OCI-LY7 (cell line): ENCODE measurements around the gene OR5AP2. TPM values are rescaled to one million over a fixed set of nuclear protein-coding genes. Genes with fewer than 3 reads are reported as not detected.
"Not testable (repeated sequence)": the region's sequence is repeated elsewhere in the genome, so short reads cannot be mapped to it uniquely, and the experiment has no call there.

Experiments
- BruUV-seq: library from RNA; stranded (reverse); fragments of 400-500 nt; replicated peaks from 2 replicates; lab custom pipeline; 2021; lab: Mats Ljungman, UMichigan
- CTCF ChIA-PET: fragments of 300-600 bp; sonication (Branson Sonifier 250); formaldehyde crosslinking; loops from one replicate; lab custom pipeline; 2022; ENCODE audit warnings: antibody characterized with exemption; ENCODE audit not compliant: unreplicated experiment; lab: Charles Lee
- POLR2A ChIA-PET: fragments of 300-600 bp; sonication (Branson Sonifier 250); formaldehyde crosslinking; loops from one replicate; lab custom pipeline; 2022; ENCODE audit warnings: antibody characterized with exemption; lab: Charles Lee
- DNase-seq: peaks from one replicate; pipeline ENCODE4 v3.0.0-alpha.2; 2015; ENCODE audit warnings: low spot score
- H2AFZ ChIP-seq: fragments of 200-600 bp; sonication (generic), shearing (Covaris generic); 2 replicates; pipeline ENCODE4 v1.6.1; 2014; ENCODE audit warnings: mild to moderate bottlenecking, antibody characterized with exemption, low read length, moderate library complexity
- H3K27ac ChIP-seq: fragments of 200-600 bp; sonication (generic); 2 replicates; pipeline ENCODE4 v1.5.1; 2014; ENCODE audit warnings: mixed run types, low read depth, mild to moderate bottlenecking, moderate library complexity, low read length, inconsistent platforms; ENCODE audit not compliant: poor library complexity, severe bottlenecking
- H3K36me3 ChIP-seq: fragments of 200-600 bp; sonication (generic); 2 replicates; pipeline ENCODE4 v1.6.1; 2014; ENCODE audit warnings: mild to moderate bottlenecking, antibody characterized with exemption, low read length, moderate library complexity, mixed read lengths; ENCODE audit not compliant: insufficient read depth
- H3K4me1 ChIP-seq: fragments of 200-600 bp; sonication (generic); 2 replicates; pipeline ENCODE4 v1.5.1; 2014; ENCODE audit warnings: mild to moderate bottlenecking, low read length; ENCODE audit not compliant: insufficient read depth, poor library complexity, severe bottlenecking
- H3K4me2 ChIP-seq: fragments of 200-600 bp; sonication (generic); 2 replicates; pipeline ENCODE4 v1.6.1; 2014; ENCODE audit warnings: mild to moderate bottlenecking, low read length
- H3K4me3 ChIP-seq: fragments of 200-600 bp; sonication (generic); 2 replicates; pipeline ENCODE4 v1.5.1; 2014; ENCODE audit warnings: mild to moderate bottlenecking, low read depth, low read length; ENCODE audit not compliant: poor library complexity, severe bottlenecking
- H3K79me2 ChIP-seq: fragments of 200-600 bp; sonication (generic); 2 replicates; pipeline ENCODE4 v1.6.1; 2016; ENCODE audit warnings: low read depth, mild to moderate bottlenecking, low read length, moderate library complexity, mixed read lengths; ENCODE audit not compliant: insufficient read depth
- H3K9me2 ChIP-seq: fragments of 200-600 bp; sonication (generic); 2 replicates; pipeline ENCODE4 v1.6.1; 2016; ENCODE audit warnings: mild to moderate bottlenecking, low read length, mixed read lengths; ENCODE audit not compliant: insufficient read depth
- H3K9me3 ChIP-seq: fragments of 200-600 bp; sonication (generic); 2 replicates; pipeline ENCODE4 v1.6.1; 2014; ENCODE audit warnings: mild to moderate bottlenecking, mixed run types, low read length, mixed read lengths
- H4K20me1 ChIP-seq: fragments of 200-600 bp; sonication (generic); 2 replicates; pipeline ENCODE4 v1.6.1; 2014; ENCODE audit warnings: mild to moderate bottlenecking, antibody characterized with exemption, low read length, moderate library complexity, mixed read lengths; ENCODE audit not compliant: insufficient read depth
- EZH2phosphoT487 ChIP-seq: fragments of 200-600 bp; sonication (generic); IDR thresholded peaks from 2 replicates; pipeline ENCODE4 v1.6.1; 2018; ENCODE audit warnings: low read depth, borderline replicate concordance, mild to moderate bottlenecking, mixed run types, antibody characterized with exemption, low read length, moderate library complexity, mixed read lengths
- intact Hi-C: fragments of 100-400 bp; cut with micrococcal nuclease; formaldehyde crosslinking; loops from one replicate; pipeline ENCODE4 v1.10.0; 2022; ENCODE audit not compliant: unreplicated experiment
- total RNA-seq, 2 experiments: library from RNA; depleted of rRNA in 1 of 2; stranded (reverse); fragments of >200 nt in 1 of 2; shearing (Covaris generic) in 1 of 2; gene quantifications; 2 replicates each; pipeline ENCODE4 v1.2.3, GENCODE V29; 2014 to 2022
- TF ChIP-seq, protein P1 (sequence below): fragments of 200-600 bp; sonication (generic); conservative IDR thresholded peaks from 2 replicates; pipeline ENCODE4 v1.5.1; 2014; ENCODE audit warnings: mild to moderate bottlenecking, antibody characterized with exemption, low read length, moderate library complexity, mixed read lengths

The OR5AP2 gene
- total RNA-seq, 2 experiments from 2014 or later, result not detected

DNA sequence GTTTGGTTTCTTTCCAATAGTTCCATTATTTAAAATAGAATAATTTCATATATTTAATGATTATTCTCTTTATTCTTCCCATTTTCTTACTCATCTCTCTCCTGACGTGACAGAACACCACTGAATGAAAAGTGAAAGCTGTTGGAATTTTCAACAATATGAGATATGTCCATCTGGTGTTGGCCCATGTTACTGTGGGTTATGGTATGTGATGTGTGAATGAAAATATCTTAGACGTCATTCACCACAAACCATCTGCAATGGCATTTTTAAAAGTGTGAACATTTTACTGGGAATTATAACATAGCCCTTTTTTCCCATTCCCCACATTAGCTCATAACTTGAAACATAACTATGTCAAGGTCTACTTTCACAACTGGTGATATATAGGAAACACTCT is 16.3 kb downstream of the OR5AP2 start:
- H4K20me1 ChIP-seq, result no peaks in the 10 kb centered on the region
- intact Hi-C loops, result loop anchor here (10.0 kb wide), 1 partner anchor 159 kb away; no protein-coding TSS in a partner anchor
- no peaks in the 10 kb centered on the region for H3K36me3 ChIP-seq
- H3K27ac ChIP-seq, result no peak overlapping the region
- H3K4me1 ChIP-seq, result no peaks in the 10 kb centered on the region
- no peak for DNase-seq
- H2AFZ ChIP-seq, result no peak overlapping the region
- H3K4me2 ChIP-seq, result no peak overlapping the region
- no peaks in the 10 kb centered on the region for H3K79me2 ChIP-seq
- no peak overlapping the region for H3K4me3 ChIP-seq
- ChIA-PET POLR2A (no interaction called here), CTCF (no interaction called here)
- no peaks in the 10 kb centered on the region for H3K9me3 ChIP-seq
- TF ChIP-seq, protein P1, sequence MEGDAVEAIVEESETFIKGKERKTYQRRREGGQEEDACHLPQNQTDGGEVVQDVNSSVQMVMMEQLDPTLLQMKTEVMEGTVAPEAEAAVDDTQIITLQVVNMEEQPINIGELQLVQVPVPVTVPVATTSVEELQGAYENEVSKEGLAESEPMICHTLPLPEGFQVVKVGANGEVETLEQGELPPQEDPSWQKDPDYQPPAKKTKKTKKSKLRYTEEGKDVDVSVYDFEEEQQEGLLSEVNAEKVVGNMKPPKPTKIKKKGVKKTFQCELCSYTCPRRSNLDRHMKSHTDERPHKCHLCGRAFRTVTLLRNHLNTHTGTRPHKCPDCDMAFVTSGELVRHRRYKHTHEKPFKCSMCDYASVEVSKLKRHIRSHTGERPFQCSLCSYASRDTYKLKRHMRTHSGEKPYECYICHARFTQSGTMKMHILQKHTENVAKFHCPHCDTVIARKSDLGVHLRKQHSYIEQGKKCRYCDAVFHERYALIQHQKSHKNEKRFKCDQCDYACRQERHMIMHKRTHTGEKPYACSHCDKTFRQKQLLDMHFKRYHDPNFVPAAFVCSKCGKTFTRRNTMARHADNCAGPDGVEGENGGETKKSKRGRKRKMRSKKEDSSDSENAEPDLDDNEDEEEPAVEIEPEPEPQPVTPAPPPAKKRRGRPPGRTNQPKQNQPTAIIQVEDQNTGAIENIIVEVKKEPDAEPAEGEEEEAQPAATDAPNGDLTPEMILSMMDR, result no peak
- TF ChIP-seq EZH2phosphoT487, result no peak
- no TSS peak for BruUV-seq
- H3K9me2 ChIP-seq, result no peaks in the 10 kb centered on the region

DNA sequence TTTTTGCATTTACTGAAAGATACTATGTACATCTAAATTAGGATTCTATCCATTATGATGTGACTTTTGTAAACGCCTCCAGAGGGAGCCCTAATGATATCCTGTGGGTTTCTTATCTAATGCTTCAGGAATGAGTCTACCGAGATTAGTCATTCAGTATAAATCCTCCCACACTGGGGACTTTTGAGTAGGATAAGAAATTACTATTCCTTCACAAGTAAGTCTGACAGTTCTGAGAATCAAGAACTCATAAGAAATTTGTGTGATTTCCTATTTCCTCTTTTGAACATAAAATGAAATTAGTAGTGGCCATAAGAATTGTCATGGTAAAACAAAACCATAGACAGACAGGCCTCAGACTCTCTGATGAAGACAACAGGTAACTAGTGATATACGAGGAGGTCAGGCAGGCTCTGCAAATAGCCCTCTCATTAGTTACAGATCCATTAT is 17.6 kb downstream of the OR5AP2 start:
- POLR2A ChIA-PET, result no interaction called here
- CTCF ChIA-PET, result no interaction called here
- Histone ChIP-seq H2AFZ (no peak overlapping the region), H3K4me2 (no peak overlapping the region), H3K27ac (no peak overlapping the region), H3K4me1 (no peaks in the 10 kb centered on the region), H3K9me3 (no peaks in the 10 kb centered on the region), H3K9me2 (no peaks in the 10 kb centered on the region), H4K20me1 (no peaks in the 10 kb centered on the region), H3K4me3 (no peak overlapping the region), H3K36me3 (no peaks in the 10 kb centered on the region), H3K79me2 (no peaks in the 10 kb centered on the region)
- intact Hi-C loops, result loop anchor here (10.0 kb wide), 1 partner anchor 160 kb away; no protein-coding TSS in a partner anchor
- DNase-seq, result peak; percentile 11
- BruUV-seq, result no TSS peak
- TF ChIP-seq EZH2phosphoT487, result no peak
- TF ChIP-seq, protein P1, result peak; percentile 74

- no peaks in the 10 kb centered on the region for H4K20me1 ChIP-seq
- TF ChIP-seq, protein P1, result no peak
- TF ChIP-seq EZH2phosphoT487, result no peak
- intact Hi-C loops, result no loop called here
- ChIA-PET POLR2A (no interaction called here), CTCF (no interaction called here)
- H3K79me2 ChIP-seq, result no peaks in the 10 kb centered on the region
- H3K27ac ChIP-seq, result no peak overlapping the region
- H2AFZ ChIP-seq, result no peak overlapping the region
- H3K9me3 ChIP-seq, result no peaks in the 10 kb centered on the region
- no peak for DNase-seq
- no peak overlapping the region for H3K4me3 ChIP-seq
- no peaks in the 10 kb centered on the region for H3K9me2 ChIP-seq
- no TSS peak for BruUV-seq
- no peaks in the 10 kb centered on the region for H3K4me1 ChIP-seq
- H3K36me3 ChIP-seq, result no peaks in the 10 kb centered on the region
- no peak overlapping the region for H3K4me2 ChIP-seq
Measured at GRCh38 chr11:56611174-56611573, 31.1 kb downstream of the OR5AP2 start.

- CTCF ChIA-PET, intact Hi-C loops: not testable (repeated sequence)
Measured at GRCh38 chr11:56592088-56592717, 50.0 kb downstream of the OR5AP2 start.

More at GRCh38 chr11:56592088-56592717, 50.0 kb downstream of the OR5AP2 start:
- DNase-seq, POLR2A ChIA-PET, H3K36me3 ChIP-seq, H3K9me3 ChIP-seq, H3K4me2 ChIP-seq, BruUV-seq, H3K4me1 ChIP-seq, H4K20me1 ChIP-seq, H2AFZ ChIP-seq, H3K4me3 ChIP-seq, H3K79me2 ChIP-seq, H3K27ac ChIP-seq, H3K9me2 ChIP-seq: not testable (repeated sequence)
